Gastrocnemius medialis (tissue), 4 donors: ENCODE measurements around the gene CSNK2A1. TPM values are rescaled to one million over a fixed set of nuclear protein-coding genes. Genes with fewer than 3 reads are reported as not detected.

Experiments used
- ATAC-seq, 2 donors: fragments of 150-250 bp; one replicate each; pipeline ENCODE4 v1.9.1; 2016
- DNase-seq, 2 donors: peaks; one replicate each; pipeline ENCODE4 v3.0.0-alpha.2; 2019
- H3K27ac ChIP-seq, 4 donors: fragments of 200-600 bp; sonication (generic); 1 replicate in 1 of 4; 2 replicates in 3 of 4; pipeline ENCODE4 v1.5.1; 2016 to 2018; ENCODE audit warnings: mild to moderate bottlenecking in 2 of 4, moderate library complexity in 1 of 4
- H3K27me3 ChIP-seq, 3 donors: fragments of 200-600 bp; sonication (generic) in 2 of 3; 1 replicate in 1 of 3; 2 replicates in 2 of 3; pipeline versions ENCODE4 v1.5.1 to v1.6.0; 2016 to 2019; ENCODE audit warnings: mild to moderate bottlenecking in 1 of 3, moderate library complexity in 1 of 3
- H3K36me3 ChIP-seq, 2 donors: fragments of 200-600 bp; sonication (generic) in 1 of 2; one replicate each; pipeline ENCODE4 v1.5.1; 2017 to 2018
- H3K4me1 ChIP-seq, 2 donors: fragments of 200-600 bp; sonication (generic) in 1 of 2; one replicate each; pipeline ENCODE4 v1.5.1; 2016 to 2017; ENCODE audit warnings: mild to moderate bottlenecking in 2 of 2
- H3K4me3 ChIP-seq, 4 donors: fragments of 200-600 bp; sonication (generic) in 3 of 4; 1 replicate in 1 of 4; 2 replicates in 3 of 4; pipeline ENCODE4 v1.5.1; 2016 to 2019; ENCODE audit warnings: mild to moderate bottlenecking in 2 of 4
- H3K9me3 ChIP-seq, 3 donors: fragments of 200-600 bp; sonication (generic) in 2 of 3; 1 replicate in 1 of 3; 2 replicates in 2 of 3; pipeline ENCODE4 v1.5.1; 2016 to 2019
- CTCF ChIP-seq, 5 experiments: fragments of 450-650 bp in 3 of 5; fragments of 200-600 bp in 2 of 5; sonication (generic) in 2 of 5; IDR thresholded peaks in 4 of 5; conservative IDR thresholded peaks in 1 of 5; 1 replicate in 4 of 5; 2 replicates in 1 of 5; pipeline ENCODE4 v1.5.1; 2016 to 2019; ENCODE audit warnings: antibody characterized with exemption in 5 of 5, mild to moderate bottlenecking in 3 of 5, moderate library complexity in 3 of 5
- POLR2A ChIP-seq, 2 donors: fragments of 450-650 bp; IDR thresholded peaks; one replicate each; pipeline ENCODE4 v1.6.1; 2017; ENCODE audit warnings: antibody characterized with exemption in 2 of 2, mild to moderate bottlenecking in 2 of 2, moderate library complexity in 2 of 2
- in situ Hi-C, 4 donors: fragments of 200-750 bp; cut with MboI; loops; one replicate each; pipeline versions ENCODE4 v1.15.0 to v1.8.0; 2017; ENCODE audit warnings: low sequenced_read_pairs in 4 of 4
- intact Hi-C: fragments of 100-400 bp; cut with DNase I; formaldehyde crosslinking; loops from one replicate; pipeline ENCODE4 v1.15.1; 2023; ENCODE audit warnings: low total_unique reads
- total RNA-seq, 4 donors: library from RNA; depleted of rRNA; stranded (reverse); fragments of >200 nt; gene quantifications; one replicate each; pipeline versions ENCODE4 v1.1.0 to v1.2.3, GENCODE V29; 2016

The CSNK2A1 gene
- 100 to 1,000 TPM; 108 to 180 (median 157) TPM for total RNA-seq

DNA sequence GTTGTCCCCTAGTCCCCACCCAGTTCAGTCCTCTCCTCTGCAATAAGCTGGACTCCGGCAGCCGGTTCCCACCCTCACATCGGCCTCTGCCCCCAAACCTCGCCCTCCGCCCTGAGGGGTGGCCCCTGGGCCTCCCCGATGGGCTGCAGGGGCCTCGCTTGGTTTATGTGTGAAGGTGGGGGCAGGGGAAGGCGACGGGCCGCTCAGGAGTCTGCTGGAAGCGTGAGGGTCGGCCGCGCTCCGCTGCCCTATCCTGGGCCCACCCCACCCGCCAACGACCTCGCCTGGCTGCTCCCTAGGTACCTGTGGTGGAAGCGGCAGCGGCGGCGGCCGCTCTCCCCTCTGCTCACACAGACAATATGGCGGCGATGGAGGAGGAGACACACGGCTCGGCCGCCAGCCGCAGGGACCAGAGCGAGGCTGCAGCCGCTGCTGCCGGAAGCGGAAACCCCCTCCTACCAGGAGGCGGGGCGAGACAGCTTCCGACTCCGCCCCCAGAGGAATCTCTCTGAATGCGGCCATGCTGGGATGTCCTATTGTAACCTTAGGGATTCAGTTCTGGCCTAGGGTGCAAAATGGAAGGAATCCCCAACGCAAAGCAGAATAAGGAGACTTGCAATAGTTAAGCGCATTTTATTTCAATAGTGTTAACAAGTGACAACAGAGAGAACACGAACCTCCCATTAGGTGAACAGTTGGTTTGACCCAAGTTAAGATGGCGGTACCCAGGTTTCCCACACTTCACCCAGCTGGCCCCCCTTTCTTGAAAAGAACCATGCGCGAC is at the start of gene CSNK2A1:
Gene CSNK2A1, minus strand, starts transcription at position 422 of the 784 bp plus-strand sequence. CDS start 35,239 bp downstream, outside the sequence.
- Histone ChIP-seq H3K27ac (peak within 1 kb of the TSS; percentile 88 to 99 (median 96)), H3K9me3 (no peaks in the 10 kb centered on the region), H3K27me3 (no peaks in the 10 kb centered on the region), H3K36me3 (no peaks in the 10 kb centered on the region), H3K4me1 (peaks cover 29 to 33% of the 10 kb centered on the region in 2 donors), H3K4me3 (peak within 1 kb of the TSS; percentile 77 to 100 (median 95))
- in situ Hi-C loops (loop anchor here in 1 of 4 donors (10.0 kb wide), 1 partner anchor 111 kb away; the partner anchor contains the start of gene SRXN1), intact Hi-C loops (loop anchor here (1.0 to 10.0 kb wide), 7 partner anchors 47 to 571 kb away; partner anchors contain the start of genes PSMF1, RBCK1, SRXN1 and TBC1D20)
- ATAC-seq, result peak; percentile 97
- DNase-seq, result peak; percentile 86 to 93
- TF ChIP-seq CTCF (IDR thresholded peaks at IDR 0.05 in 4 of 5, conservative IDR thresholded peaks at IDR 0.05 in 1 of 5) (no peak), POLR2A (IDR thresholded peaks at IDR 0.05) (peak; percentile 86 to 90)

DNA sequence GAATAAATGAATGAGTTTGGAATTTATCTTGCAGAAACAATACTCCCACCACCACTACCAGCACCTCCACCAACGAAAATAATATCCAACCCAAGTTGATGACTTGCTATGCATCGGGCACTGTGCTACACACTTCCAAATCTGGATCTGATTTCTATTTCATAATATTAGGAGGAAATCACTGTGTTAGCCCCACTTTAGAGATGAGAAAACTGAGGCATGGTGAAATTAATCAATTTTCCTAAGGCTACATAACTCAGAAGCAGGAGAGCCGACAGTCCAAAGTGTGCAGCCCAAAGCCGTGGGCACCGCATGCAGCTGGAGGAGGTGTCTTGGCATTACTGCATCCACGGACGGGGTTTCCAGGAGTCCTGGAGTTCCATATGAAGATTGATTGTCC is 48.9 kb upstream of the CSNK2A1 start:
- Histone ChIP-seq H3K4me1 (peaks cover 0 to 8% of the 10 kb centered on the region in 2 donors), H3K4me3 (no peak overlapping the region), H3K9me3 (no peaks in the 10 kb centered on the region), H3K27me3 (no peaks in the 10 kb centered on the region), H3K36me3 (no peaks in the 10 kb centered on the region), H3K27ac (no peak overlapping the region)
- intact Hi-C loops, result no loop called here
- in situ Hi-C loops, result no loop called here
- DNase-seq, result no peak
- TF ChIP-seq CTCF (IDR thresholded peaks at IDR 0.05 in 4 of 5, conservative IDR thresholded peaks at IDR 0.05 in 1 of 5), result no peak
- no peak for TF ChIP-seq POLR2A (IDR thresholded peaks at IDR 0.05)
- ATAC-seq, result no peak

DNA sequence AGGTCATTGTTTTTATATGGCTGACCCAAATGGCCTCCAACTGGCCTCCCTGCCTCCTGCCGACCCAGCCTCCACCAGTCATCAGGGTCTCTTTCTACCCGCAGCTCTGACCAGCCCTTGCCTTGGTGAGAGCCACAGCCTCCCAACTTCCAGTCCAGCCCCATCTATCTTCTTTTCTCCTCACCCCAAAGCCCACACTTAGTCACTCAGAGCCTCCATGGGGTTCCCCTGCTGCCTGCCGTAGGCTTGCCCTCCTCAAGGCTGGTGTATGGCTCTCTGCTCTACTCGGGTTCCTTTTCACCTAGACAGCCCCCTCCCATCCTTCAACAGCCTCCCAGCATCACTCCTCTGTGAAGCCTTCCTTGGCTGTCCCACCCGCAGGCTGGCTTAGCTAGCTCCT is 48.4 kb upstream of the CSNK2A1 start:
- H3K36me3 ChIP-seq, result no peaks in the 10 kb centered on the region
- no peaks in the 10 kb centered on the region for H3K9me3 ChIP-seq
- H3K4me1 ChIP-seq, result peaks cover 0 to 8% of the 10 kb centered on the region in 2 donors
- DNase-seq, result no peak
- intact Hi-C loops, result no loop called here
- TF ChIP-seq POLR2A (IDR thresholded peaks at IDR 0.05) (no peak), CTCF (IDR thresholded peaks at IDR 0.05 in 4 of 5, conservative IDR thresholded peaks at IDR 0.05 in 1 of 5) (no peak)
- in situ Hi-C loops, result no loop called here
- no peak for ATAC-seq
- H3K4me3 ChIP-seq, result no peak overlapping the region
- no peaks in the 10 kb centered on the region for H3K27me3 ChIP-seq
- no peak overlapping the region for H3K27ac ChIP-seq

DNA sequence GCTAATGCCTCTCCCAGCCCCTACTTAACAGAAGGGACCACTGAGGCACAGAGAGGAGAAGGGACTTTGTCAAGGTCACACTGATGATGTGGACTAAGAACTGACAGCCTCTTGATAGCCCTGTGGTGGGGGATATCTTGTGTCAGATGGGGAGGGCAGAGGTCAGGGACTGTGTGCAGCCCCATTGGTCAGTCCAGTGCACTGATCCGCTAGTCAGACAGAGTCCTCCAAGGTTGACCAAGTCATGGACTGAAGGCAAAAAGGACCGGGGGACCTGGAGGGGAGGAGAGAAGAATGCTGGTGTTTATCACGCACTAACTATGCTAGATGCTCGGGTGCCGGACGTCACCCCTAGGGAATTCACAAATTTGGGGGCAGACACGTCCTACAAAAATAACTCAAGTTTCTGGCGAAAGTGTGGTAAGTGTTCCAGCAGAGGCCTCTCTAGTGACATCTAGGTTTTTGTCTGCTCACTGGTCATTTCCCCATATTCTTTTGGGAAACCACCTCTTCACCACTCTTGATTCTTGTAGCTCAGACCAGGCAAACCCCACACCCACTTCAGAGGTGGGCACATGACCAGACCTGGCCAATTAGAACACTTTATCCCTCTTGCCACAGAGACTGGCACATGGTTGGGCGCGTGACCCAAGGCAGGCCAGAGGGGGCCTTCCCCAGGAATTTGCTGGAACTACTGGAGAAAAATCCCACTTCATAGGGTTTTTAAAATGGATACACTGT is 45.5 kb upstream of the CSNK2A1 start:
- in situ Hi-C loops, result no loop called here
- no peak for DNase-seq
- no peaks in the 10 kb centered on the region for H3K36me3 ChIP-seq
- TF ChIP-seq CTCF (IDR thresholded peaks at IDR 0.05 in 4 of 5, conservative IDR thresholded peaks at IDR 0.05 in 1 of 5), result no peak
- TF ChIP-seq POLR2A (IDR thresholded peaks at IDR 0.05), result no peak
- peak overlapping the region; percentile 30 to 72 (median 62) for H3K27ac ChIP-seq
- ATAC-seq, result no peak
- H3K4me1 ChIP-seq, result no peaks in the 10 kb centered on the region
- intact Hi-C loops, result no loop called here
- no peak overlapping the region for H3K4me3 ChIP-seq
- H3K9me3 ChIP-seq, result no peaks in the 10 kb centered on the region
- no peaks in the 10 kb centered on the region for H3K27me3 ChIP-seq
